ENCODE data around the gene OR2J2.
"Not testable (repeated sequence)": the region's sequence is repeated elsewhere in the genome, so short reads cannot be mapped to it uniquely, and the experiment has no call there.

OR2J2 gene

DNA sequence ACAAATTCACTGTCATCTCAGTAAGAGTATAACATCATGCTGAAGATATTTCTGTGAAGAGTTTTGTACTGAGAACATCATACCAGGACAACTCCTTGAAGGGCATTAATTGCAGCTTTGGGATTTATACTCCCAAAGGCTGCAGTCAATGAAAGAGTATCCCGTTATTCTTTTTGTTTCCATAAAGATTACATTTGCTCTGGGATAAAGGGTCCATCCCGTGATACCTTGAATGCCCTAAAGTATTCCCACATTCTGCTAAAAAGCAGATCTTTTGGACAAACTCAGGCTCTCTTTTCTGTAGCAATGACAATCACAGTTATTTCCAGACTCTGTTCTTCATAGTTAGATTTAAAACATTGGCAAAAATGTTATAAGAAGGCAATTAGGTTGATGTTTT is at the start of gene OR2J2:
Gene OR2J2, plus strand, starts transcription at position 301 of the 400 bp plus-strand sequence. CDS start 2,729 bp downstream, outside the sequence.
- not testable (repeated sequence) for DNase-seq

DNA sequence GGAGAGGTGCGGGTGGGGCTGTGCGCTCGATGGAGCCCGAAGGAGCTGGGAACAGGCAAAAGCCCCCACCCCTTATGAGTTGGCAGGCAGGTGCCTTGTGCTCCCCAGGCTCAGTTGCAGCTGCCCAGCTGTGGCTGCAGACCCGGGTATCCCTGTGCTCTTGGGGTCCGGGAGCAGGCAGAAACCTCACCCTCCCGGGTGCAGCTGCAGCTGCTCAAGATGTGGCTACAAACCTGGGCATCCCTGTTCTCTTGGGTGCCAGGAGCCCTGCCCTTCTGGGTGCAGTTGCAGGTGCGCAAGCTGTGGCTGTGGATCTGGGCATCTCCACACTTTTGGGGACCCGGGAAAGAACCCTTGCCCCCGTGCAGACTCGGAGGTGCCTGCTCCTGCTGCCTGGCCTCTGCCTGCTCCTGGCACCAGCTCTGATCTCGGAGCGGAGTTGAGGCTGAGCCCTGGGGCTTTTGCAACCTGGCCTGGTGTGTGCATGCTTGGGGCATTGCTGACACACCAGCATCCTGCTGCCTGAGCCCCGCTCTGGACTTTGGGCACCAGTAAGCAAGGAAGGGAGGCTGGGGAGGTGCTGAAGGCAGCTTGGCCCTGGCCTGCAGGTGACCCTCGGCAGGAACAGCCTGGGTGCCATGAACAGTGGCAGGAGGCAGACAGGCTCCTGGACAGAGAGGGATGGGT is 41.2 kb upstream of the OR2J2 start:
- no peak for DNase-seq

- no peak for DNase-seq
These were observed 40.1 kb upstream of the OR2J2 start for GRCh38 chr6:29130644-29131043.

DNA sequence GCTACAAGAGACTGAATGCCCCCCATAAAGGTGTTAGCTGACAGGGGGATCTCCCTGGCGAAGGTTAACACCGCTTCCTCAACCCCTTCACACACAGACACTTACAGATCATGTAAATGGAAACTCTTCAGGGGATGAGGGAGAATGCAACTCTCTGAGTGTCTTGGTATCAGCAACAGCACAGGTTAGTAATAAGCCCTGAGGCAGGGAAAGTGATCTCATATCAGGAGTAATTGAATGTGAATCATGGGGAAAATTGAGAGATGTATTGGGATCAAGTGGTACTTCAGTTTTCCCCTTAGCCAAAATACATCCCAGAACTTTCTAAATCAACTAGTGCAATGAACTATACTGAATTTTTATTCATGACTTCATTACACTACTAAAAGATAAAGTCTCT is 39.0 kb upstream of the OR2J2 start:
- no peak for DNase-seq

DNA sequence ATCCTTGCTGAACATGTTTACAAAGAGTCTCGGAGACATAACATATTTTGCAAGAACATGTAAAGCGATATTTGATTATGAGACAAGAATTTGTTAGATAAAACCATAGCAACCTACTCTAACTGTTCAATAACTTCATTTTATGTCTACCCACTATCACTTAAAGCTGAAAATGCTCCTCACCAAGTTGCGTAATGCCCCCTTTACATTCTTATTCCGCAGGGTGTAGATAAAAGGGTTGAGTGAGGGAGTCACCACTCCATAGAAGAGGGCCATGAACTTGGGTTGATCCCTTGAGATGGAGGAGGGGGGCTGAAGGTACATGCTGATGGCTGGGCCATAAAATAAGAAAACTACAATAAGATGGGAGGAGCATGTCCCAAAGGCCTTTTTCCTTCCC is 33.0 kb upstream of the OR2J2 start:
- DNase-seq, result no peak

DNA sequence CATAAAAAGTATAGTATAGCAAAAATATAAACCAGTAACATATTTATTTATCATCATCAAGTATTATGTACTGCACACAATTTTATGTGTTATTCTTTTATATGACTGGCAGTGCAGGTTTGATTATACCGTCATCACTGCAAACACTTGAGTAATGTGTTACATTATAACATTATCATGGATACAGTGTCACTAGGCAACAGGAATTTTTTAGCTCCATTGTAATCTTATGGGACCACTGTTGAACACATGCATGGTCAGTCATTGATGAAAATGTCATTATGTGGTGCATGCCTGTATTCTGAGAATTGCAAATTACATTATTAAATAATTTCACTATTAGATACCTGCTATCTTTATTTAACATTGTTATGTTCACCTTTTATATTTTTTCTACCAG is 29.1 kb upstream of the OR2J2 start:
- no peak for DNase-seq

GRCh38 chr6:29142309-29142708 is 28.4 kb upstream of the OR2J2 start:
- no peak for DNase-seq

- no peak for DNase-seq
These were observed 24.5 kb upstream of the OR2J2 start for GRCh38 chr6:29146179-29146578.

DNA sequence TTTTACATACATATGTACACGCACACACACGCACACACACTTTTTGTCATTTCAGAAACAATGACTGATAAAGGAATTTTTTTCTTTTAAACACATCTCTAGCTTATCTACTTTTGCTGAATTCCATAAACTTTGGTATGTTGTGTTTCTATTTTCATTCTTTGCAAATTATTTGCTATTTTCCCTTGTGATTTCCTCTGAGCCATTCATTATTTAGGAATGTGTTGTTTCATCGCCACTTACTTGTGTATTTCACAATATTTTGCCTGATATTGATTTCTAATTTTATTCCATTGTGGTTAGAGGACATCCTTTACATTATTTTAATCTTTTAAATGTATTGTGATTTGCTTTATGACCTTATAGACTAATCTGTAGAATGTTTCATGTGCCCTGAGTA is 23.6 kb upstream of the OR2J2 start:
- no peak for DNase-seq

DNA sequence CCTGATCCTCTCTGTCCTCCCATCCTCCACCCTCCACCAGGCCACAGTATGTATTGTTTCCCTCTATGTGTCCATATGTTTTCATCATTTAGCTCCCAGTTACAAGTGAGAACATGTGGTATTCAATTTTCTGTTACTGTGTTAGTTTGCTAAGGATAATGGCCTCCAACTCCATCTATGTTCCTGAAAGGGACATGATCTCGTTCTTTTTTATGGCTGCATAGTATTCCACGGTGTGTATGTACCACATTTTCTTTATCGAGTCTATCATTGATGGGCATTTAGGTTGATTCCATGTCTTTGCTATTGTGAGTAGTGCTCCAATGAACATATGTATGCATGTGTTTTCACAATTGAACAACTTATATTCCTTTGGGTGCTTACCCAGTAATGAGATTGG is 21.3 kb upstream of the OR2J2 start:
- not testable (repeated sequence) for DNase-seq

DNA sequence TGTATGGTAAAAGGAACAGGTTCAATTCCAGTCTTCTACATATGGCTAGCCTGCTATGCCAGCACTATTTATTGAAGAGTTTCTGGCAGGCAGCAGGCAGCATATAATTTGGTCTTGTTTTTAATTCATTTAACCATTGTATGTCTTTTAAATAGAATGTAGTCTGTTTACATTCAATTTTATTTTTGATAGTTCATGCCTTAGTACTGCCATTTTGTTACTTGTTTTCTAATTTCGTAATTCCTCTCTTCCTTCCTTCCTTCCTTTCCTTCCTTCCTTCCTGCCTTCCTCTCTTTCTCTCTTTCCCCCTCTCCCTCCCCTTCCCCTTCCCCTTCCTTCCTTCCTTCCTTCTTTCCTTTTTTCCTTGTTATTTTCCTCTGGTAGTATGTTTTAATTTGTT is 17.6 kb upstream of the OR2J2 start:
- DNase-seq, result no peak

- DNase-seq, result not testable (repeated sequence)
These were observed 15.5 kb upstream of the OR2J2 start for GRCh38 chr6:29155182-29155581.

DNA sequence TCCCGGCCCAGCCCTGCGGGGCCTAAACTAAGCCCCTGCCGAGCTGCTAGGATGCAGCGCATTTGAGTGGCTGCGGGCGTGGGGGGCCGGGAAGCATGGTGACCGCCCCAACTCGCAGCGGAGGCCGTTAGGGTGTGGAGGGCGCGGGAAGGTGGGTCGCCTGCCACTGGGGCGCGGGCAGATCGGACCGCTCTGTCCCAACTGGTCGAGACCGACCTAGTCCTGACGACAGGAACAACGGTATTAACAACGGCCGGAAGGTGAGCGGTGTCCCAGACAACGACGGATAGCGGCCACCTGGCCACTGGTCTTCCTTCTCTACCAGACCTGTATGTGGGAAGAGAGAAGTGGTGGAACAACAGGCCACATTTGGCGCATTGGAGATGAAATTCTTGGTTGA is 10.8 kb upstream of the OR2J2 start:
- DNase-seq, result not testable (repeated sequence)

DNA sequence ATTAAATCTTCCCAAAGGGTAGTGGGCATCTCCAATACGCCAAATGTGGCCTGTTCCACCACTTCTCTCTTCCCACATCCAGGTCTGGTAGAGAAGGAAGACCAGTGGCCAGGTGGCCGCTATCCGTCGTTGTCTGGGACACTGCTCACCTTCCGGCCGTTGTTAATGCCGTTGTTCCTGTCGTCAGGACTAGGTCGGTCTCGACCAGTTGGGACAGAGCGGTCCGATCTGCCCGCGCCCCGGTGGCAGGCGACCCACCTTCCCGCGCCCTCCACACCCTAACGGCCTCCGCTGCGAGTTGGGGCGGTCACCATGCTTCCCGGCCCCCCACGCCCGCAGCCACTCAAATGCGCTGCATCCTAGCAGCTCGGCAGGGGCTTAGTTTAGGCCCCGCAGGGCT is 5.1 kb upstream of the OR2J2 start:
- not testable (repeated sequence) for DNase-seq

DNA sequence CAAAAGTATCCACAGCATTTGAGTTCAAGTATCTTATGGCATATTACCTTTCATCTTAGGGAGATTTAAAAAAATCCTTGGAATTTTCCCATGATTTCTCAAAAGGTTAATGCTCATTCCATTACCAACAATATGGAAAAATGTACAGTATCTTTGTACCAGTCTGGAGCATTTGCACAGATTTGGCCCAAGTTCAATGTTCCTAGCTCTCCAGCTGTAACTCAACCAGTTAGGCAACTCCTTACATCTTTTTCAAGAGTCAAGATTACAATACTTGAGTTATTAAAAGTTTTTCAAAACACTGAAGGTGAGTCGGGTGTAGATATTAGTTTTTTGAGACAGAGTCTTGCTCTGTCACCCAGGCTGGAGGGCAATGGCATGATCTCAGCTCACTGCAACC is 1.0 kb downstream of the OR2J2 start:
- DNase-seq, result no peak

DNA sequence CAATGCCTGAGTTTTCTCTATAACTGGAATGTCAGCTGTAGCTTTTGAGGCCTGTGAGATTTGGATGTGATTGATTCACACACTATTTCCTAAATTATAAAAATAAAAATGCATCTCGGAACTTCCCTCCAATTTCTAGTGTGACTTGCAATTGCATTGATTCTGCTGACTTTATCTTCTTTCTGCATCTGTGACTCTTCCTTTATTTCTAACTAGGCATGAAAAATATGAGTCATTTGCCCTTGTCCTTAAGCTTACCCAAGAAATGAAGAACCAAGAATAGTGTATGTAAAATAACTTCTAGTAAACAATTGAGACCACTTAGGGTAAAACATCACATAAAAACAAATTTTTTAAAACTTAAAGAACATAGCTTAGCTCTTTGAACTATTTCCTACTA is 12.9 kb downstream of the OR2J2 start:
- DNase-seq, result no peak

- not testable (repeated sequence) for DNase-seq
These were observed 18.0 kb downstream of the OR2J2 start for GRCh38 chr6:29188659-29189058.

DNA sequence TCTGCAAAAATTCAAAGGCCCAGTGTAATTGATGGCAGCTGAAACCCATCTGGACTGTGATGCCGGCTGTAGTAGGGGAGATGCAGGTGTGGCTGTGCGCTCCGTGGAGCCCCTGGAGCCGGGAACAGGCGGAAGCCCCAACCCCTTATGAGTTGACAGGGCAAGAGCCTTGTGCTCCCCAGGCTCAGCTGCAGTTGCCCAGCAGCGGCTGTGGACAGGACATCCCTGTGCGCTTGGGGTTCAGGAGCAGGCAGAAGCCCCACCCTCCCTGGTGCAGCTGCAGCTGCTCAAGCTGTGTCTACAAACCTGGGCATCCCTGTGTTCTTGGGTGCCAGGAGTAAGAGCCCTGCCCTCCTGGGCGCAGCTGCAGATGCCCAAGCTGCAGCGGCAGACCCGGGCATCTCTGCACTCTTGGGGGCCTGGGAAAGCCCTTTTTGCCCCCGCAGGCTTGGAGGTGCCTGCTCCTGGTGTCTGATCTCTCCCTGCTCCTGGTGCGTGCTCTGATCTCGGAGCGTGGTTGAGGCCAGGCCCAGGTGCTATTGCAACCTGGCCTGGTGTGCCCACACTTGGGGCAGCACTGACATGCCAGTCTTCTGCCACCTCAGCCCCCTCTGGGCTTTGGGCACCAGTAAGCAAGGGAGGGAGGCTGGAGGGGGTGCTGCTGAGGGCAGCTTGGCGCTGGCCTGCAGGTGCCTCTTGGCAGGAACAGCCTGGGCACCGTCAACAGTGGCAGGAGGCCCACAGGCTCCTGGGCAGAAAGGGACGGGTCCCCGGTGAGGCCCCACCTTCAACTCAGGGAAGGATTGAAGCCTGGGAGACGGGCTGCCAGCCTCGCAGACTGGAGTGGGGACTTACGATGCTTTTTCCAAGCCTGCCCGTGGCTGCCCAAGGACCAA is 30.3 kb downstream of the OR2J2 start:
- no peak for DNase-seq

- DNase-seq, result no peak
These were observed 31.3 kb downstream of the OR2J2 start for GRCh38 chr6:29201966-29202365.

GRCh38 chr6:29211488-29211887 is 40.8 kb downstream of the OR2J2 start:
- no peak for DNase-seq

DNA sequence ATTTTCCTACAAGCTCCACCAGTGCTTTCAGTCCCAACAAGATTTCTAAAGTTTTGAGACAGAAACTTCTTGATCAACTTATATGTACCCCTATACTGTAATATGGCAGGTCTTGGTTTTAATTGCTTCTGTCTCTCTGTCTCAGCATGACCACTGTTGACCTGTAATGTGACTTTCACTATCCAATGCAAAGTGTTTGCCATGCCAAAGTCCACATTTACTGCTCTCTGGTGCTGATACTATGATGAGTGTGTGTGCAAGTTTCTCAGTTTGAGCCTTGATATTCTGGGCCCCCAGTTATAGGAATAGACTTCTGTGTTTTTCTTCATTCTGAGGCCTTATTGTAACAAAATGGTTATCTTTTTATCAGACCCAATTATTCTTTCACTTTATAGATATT is 45.8 kb downstream of the OR2J2 start:
- no peak for DNase-seq

DNA sequence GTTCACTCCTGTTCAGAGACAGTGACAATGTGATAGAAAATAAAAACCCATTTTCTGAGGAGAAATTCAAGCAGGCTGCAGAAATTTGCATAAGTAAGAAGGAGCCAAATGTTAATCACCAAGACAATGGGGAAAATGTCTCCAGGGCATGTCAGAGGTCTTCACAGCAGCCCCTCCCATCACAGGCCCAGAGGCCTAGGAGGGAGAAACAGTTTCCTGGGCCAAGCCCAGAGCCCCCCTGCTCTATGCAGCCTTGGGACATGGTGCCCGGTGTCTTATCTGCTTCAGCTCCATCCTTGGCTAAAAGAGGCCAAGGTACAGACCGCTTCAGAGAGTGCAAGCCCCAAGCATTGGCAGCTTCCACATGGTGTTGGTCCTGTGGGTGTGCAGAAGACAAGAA is 46.5 kb downstream of the OR2J2 start:
- not testable (repeated sequence) for DNase-seq

GRCh38 chr6:29218056-29218455 is 47.3 kb downstream of the OR2J2 start:
- not testable (repeated sequence) for DNase-seq
